DMS79 (cell line): ENCODE measurements around the gene TMC8.
"Not testable (repeated sequence)": the region's sequence is repeated elsewhere in the genome, so short reads cannot be mapped to it uniquely, and the experiment has no call there.

ENCODE experiments used
- DNase-seq: peaks from one replicate; lab custom pipeline; 2025; lab: John Stamatoyannopoulos, UW

Gene TMC8

DNA sequence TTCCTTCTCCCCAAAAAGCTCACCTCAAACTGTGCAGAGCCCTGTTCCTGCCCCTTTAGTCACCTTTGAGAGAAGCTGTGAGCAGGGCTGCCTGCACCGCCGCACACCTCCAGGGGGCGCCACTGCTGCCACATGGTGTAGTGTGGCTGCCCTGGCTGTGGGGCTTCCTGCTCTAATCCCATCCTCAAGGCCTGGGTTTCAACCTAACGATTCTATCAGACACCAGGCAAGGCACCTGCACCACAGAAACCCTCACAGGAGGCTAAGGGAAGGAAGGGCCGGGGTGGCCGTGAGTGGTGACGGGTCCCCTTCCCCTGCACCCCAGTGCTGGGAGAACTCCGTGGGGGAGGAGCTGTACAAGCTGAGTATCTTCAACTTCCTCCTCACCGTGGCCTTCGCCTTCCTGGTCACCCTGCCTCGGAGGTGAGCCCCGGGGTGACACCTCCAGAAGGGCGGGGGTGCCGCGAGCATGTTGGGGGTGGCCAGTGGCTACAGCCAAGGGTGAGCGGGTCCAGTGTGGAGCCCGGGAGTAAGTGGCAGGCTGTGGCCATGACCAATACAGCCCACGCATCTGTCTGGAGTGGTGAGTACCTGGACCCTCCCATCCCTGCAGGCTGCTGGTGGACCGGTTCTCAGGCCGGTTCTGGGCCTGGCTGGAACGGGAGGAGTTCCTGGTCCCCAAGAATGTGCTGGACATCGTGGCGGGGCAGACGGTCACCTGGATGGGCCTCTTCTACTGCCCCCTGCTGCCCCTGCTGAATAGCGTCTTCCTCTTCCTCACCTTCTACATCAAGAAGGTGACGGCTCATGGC lies 7.0 kb downstream of the TMC8 start:
- no peak for DNase-seq

DNA sequence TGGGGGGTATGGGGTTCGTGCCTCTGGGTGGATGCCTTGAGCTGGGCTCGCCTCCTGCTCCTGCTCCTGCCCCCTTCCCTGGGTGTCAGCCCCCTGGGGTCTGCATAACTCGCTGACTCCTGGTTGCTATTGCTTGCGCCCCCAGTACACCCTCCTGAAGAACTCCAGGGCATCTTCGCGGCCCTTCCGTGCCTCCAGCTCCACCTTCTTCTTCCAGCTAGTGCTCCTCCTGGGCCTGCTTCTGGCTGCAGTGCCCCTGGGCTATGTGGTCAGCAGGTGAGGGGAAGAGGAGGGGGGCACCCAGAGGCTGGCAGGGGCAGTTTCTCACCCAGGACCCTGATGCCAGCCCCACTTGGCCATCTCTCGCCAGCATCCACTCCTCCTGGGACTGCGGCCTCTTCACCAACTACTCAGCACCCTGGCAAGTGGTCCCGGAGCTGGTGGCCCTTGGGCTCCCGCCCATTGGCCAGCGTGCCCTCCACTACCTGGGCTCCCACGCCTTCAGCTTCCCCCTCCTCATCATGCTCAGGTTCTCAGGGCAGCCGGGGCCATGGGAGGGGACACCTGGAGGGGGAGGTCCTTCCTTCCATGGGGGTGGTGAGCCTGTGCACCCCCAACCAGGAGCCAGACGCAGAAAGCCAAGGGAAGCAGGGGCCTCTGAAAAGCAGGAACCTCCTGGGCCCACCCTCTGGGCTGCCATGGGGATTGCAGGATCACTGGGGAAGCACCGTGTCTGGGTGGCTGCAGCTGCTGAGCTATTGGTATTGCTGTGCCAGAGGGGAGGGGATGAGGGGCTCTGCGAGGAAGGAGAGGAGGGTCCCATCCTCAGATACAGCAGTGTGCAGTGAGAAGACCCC lies 7.9 kb downstream of the TMC8 start:
- no peak for DNase-seq

DNA sequence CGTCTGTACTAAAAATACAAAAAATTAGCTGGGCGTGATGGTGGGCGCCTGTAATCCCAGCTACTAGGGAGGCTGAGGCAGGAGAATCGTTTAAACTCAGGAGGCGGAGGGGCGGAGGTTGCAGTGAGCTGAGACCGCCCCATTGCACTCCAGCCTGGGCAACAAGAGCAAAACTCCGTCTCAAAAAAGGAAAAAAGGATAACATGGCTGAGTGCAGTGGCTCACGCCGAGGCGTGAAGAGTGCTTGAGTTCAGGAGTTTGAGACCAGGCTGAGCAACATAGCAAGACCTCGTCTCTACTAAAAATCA lies 9.2 kb downstream of the TMC8 start:
- not testable (repeated sequence) for DNase-seq

DNA sequence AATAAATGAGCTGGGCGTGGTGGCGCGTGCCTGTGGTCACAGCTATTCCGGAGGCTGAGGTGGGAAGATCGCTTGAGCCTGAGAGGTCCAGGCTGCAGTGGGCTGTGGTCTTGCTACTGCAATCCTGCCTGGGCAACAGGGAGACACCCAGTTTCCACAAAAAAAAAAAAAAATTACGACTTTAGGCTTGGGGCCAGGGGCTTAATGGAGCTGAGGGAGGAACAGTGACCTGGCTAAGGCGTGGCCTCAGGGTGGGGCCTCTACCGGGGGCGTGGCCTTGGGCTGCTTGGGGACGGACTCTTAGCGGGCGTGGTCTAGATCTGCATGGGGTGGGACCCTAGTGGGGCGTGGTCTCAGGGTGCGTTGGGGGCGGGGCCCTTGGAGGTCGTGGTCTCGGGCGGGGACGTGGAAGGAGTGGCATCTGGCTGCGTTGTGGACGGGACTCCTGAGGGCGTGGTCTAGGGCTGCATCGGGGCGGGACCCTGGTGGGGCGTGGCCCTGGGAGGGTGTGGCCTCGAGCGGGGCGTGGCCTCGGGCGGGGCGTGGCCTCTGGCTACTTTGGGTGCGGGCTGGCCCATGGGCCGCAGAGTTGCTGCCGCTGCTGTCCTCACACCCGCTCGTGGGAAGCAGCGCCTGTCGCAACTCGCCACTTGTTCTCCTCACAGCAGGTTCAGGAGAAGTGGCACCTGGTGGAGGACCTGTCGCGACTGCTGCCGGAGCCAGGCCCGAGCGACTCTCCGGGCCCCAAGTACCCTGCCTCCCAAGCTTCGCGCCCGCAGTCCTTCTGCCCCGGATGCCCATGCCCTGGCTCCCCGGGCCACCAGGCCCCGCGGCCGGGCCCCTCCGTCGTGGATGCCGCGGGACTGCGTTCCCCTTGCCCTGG lies 9.8 kb downstream of the TMC8 start:
- no peak for DNase-seq

DNA sequence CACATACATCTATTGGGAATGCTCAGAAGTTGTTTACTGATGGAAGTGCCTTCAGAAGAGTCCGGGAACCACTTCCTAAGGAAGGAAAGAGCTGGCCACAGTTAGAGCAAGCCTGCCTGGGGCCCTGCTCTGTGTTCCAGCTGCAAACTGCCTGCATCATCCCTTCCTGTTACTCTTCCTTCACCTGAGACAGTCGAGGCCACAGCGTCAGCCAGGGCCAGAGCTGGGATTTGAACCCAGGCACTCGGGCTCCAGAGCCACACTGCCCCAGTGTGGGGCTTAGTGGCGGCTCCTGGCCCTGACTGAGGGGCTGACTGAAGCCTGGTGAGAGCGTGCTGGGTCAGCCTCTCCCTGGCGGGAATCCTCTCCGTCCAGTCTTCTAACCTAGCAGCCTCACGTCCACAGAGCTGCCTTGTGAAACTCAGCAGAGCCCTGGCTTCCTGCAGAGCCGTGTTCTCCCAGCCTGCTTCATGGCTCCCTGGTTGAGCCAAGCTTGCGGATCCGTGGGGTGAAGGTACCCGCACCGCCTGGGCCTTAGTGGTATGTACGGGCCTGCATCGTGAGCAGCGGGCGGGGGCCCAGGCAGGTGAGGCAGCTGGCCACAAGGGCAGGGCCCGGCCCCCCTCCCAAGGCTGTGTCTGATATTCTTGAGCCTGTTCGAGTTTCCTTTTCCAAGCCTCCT lies 11.0 kb downstream of the TMC8 start:
- no peak for DNase-seq

DNA sequence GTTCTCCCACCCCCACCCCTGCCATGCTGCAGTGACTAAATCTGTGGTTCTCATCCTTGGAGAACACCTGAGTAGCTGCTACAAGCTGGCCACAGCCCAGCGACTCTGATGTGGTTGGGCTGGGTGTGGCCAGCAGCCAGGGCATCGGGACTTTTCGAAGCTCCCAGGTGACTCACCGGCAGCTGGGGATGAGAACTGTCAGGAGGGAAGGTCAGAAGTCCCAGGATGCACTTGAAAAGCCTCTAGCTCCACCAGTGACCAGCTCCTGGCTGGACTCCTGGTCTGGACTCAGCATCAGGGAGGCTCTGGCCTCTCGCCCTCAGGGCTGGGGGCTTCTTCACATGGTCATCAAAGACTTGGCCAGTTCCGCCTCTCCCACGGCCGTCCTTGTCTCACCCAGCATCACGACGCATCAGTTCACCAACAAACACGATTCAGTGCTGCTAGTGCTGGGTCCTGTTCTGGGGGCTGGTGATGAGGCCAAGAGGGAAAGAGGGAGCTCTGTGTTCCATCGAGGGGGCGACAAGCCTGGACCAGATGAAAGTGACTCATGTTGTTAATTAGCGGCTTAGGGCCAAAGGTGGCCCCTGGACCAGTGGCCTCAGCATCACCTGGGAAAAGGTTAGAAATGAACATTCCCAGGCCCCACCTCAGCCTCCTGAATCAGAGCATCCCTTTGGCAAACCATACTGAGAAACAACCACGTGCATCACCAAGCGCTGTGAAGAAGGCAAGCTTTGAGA lies 11.7 kb downstream of the TMC8 start:
- peak; percentile 51 for DNase-seq

DNA sequence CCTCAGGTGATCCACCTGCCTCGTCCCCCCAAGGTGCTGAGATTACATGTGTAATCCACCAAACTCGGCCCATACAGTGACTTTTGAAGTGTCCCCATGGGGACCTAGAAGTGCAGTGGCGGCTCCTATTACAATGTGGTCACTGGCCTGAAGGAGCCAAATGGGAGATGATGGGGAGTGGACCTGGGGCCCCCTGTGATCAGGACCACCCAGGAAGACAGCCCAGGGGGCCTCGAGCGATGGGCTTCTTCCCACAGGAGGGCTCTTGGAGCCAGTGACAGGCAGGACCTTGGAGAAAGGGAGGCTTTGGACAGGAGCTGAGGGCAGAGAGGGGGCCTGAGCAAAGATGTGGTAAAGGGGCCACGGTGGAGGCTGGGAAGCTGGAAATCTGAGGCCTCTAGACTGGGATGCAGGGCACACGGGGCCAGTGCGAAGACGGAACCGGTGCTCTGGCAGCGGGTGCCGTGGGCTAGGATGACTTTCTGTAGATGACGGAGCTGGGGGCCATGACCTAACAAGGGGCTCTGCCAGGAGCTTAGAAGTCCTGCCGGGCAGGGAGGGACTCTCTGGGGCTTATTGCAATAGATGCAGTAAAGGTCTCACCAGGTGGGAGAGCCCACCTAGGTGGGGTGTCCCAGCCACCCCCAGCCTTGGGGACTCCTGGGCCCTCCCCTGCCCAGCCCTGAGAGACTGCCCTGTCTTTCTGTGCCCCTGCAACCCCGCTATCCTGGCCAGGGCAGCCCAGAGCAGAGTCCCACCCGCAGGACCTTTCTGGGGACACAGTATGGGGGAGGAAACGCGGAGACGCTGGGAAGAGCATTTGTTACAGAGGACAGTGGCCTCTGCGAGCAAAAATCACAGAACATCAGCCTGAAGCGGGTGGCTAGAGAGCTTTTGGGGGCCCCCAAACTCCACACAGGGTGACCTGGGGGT lies 12.9 kb downstream of the TMC8 start:
- no peak for DNase-seq

DNA sequence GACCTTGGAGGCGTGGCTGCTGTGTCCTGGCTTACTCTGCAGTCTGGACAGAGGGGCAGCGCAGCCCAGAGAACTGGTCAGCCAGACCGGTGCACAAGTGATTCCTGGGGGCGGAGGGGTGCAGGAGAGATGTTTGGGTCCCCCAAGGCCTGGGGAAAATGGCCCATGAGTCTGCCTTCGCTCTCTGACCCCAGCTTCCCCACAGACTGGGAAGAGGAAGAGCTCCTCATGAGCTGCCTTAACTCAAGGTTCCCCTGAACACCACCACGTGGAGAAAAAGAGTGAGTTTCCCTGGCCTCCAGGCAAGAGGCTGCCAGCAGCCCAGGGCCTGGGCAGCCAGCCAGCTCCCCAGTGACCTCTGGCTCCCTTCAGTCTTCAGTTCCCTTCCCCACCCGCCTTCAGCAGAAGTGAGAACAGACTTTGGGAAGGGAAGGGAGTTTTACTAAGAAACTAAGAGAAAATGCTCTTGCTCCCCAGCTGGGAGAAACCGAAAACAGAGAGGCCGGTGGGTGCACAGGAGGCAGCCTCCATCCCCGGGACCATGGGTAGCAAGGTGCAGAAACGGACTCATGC lies 13.7 kb downstream of the TMC8 start:
- DNase-seq = no peak

DNA sequence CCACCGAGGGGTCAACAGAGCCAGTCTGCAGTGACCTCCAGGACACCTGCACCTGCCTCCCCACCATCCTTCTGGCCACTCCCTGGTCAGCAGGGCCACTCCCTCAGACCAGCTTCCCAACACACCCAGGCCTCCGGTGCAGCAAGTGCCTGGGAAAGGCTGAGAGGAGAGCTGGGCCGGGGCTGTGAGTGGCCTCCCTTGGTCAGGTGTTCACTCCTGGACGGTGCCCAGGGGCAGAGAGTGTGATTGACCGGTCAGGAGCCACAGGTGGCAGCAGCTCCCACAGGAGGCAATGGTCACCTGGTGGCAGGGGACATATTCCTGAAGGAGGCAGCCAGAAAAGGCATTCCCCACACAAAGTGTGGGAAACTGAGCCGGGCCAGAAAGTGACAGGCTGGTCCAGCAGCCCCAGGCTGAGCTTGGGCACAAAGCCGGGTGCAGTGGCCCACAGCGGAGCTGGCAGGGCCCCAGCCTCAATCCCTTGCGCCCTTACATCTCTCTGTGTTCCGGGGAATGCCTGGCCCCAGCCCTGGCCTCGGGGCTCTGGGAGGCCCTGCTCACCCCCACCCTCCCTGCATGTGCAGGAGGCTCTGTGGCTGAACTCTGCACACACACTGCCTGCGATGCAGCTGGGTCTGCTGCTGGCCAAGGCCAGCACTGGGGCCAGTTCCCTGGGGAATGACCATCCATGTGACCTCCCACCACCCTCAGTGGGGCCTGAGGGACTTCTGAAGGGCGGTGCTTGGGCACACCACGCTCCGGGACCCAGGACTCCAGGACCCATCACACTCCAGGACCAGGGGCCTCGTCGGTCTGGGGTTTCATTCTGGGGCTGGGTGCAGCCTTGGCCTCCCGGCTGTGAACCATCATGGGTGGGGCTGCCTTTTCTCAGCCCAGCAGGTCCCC lies 14.4 kb downstream of the TMC8 start:
- no peak for DNase-seq

DNA sequence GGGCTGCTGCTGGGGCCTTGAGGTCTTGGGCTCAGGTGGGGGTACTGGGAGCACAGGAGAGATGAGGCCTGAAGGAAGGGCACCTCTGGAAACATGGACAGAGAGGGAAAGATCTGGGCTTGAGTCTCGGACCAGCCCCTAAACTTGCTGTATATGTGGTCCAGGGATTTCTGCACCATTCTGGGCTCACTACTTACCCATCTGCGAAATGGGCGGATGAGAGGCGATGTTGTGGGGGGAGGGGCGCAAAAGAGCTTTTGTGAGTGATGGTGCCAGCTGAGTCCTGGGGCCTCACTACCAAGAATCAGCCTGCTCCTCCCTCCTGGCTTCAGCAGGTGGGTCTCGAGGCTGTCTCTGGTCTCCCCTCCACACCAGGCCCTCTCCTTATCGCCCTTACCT lies 15.9 kb downstream of the TMC8 start:
- no peak for DNase-seq

DNA sequence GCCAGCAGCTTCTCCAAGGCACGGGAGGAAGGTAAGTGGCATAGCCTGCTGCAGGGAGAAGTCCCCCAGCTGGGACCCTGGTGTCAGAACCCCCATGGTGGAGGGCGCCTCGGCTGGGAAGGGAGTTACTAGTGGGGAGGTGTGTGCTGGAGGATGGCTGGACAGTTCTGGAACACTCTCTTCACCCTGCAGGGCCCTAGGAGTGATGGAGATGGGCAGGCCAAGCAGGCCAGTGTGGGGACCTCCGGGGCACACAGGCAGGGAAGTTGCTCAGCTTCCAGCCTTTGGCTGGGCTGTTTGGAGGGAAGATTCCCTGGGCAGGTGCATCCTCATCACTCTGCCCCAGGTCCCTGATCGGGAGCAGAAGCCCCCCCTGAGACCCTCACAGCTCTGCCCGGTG lies 16.3 kb downstream of the TMC8 start:
- DNase-seq = no peak

DNA sequence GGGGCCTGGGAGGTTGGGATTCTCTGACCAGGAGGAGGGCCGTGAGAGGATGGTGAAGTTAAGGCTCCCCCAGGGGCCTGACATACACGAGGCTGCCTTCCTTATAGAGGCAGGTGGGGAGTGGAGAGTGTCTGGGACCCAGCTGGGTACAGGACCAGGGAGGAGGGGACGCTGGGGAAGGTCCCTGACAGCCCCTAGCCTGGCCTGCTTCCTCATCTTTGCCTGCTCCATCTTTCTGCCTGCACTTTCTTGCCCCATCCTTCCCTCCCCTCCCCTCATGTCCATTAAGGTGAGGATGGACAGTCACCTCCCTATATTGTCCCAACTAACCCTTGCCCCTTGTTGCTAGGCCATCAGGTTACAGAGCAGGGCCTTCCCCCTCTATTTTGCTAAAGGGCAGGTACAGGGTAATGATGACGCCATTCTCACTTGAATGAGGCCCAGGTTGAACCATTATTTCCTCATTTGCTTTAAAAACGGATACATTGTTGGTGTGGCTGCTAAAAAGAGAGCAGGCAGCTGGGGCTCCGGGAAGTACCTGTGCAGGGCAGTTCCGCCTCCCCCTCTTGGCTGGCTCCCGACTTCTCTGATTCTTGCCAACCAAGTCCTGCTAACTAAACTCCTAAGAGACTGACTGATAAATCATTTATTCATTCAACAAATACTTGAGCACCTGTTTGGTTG lies 16.9 kb downstream of the TMC8 start:
- DNase-seq = no peak

DNA sequence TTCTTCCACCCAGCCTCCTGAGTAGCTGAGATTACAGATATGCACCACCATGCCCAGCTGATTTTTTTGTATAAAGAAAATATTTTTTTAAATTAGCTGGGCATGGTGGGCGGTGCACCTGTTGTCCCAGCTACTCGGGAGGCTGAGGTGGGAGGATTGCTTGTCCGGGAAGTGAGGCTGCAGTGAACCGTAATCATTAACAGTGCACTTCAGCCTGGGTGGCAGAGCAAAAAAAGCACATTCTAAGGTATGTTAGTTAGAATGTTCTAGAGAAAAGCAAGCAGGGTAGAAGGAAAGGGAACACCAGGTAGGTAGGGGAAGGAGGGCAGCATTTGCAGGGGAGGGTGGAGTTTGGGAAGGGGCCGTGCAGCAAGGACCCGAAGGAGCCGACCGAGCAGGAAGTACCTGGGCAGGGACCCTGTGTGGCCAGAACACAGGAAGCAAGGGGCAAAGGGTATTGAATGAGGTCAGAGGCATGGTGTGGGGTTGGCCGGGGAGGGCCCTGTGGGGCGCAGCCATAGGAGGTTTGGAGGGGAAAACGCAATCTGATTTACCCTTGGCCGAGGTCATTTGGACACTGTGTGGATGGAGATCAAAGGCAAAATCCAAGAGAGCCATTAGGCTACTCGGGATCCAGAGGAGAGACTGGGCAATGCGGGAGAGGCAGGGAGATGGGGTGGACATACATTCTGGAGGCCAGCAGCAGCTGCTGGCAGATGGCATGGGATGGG lies 17.9 kb downstream of the TMC8 start:
- no peak for DNase-seq

DNA sequence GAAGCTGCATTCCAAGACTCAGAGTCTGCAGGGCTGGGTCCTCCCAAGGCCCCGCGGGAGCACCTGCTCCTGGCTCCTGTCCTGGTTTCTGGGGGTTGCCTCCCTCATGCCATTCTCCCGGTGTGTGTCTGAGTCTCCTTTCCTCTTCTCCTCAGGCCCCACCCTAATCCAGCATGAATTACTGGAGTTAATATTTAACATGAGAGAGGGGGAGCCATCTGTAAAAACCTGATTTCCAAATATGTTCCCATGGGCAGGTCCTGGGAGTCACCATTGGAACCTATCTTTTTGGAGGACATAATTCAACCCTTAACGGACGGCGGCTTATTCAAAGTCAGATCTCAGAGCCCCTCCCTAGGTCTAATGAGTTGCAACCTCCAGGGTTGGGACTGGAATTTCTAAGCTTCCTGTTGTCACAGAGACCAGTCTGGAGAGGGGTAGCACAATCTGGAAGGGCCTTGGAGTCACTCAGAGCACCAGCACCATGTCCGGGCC lies 21.0 kb downstream of the TMC8 start:
- no peak for DNase-seq

DNA sequence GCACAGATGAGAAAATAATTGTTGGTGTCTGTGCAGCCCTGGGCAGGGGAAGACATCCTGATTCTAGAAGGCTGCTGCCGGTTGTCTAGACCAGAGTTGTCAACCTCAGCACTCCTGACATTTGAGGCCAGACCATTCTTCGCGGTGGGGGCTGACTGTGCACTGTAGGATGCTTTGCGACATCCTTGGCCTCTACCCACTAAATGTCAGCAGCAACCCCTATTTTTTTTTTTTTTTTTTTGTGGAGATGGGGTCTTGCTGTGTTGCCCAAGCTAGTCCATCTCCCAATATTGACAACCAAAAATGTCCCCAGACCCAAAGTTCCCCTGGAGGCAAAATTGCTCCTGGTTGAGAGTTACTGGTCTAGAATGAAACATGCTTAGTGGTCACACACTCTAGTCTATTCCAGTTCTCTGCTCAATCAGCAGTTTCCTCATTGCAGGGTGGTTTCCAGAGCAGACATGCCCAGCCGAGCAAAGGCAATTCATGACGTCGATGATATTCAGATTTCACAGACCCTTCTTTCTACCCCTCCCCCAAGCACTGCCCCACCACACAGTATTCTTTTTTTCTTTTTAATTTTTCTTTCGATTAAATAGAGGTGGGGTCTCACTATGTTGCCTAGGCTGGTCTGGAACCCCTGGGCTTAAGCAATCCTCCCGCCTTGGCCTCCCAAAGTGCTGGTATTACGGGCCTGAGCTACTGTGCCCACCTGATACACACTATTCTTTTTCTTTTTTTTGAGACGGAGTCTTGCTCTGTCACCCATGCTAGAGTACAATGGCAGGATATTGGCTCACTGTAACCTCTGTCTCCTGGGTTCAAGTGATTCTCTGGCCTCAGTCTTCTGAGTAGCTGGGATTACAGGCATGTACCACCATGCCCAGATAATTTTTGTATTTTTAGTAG lies 24.6 kb downstream of the TMC8 start:
- no peak for DNase-seq

DNA sequence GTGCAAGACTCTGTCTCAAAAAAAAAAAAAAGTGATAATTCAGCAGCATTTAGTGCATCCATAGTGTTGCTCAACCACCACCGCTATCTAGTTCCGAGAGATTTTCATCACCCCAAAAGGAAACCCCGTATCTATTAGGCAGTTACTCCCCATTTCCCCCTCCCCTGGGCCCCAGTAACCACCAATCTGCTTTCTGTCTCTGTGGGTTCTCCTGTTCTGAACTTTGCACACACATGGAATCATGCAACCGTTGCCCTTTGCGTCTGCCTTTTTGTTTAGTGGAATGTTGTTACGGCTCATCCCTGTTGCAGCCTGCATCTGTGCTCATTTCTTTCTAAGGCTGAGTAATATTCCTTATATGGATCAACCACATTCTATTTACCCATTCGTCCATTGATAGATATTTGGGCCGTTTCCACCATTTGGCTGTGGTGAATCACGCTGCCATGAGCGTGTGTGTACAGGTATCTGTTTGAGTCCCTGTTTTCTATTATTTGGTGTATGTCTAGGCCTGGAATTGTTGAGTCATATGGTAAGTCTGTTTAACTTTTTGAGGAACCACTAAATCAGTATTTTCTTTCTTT lies 29.1 kb downstream of the TMC8 start:
- DNase-seq = no peak
